PC-3 (cell line): ENCODE measurements around the gene LYRM1. TPM values are rescaled to one million over a fixed set of nuclear protein-coding genes. Genes with fewer than 3 reads are reported as not detected.

Experiments used
- ATAC-seq: fragments of 200-7000 bp; cut with Tn5 transposase; 2 replicates; pipeline ENCODE4 v1.9.1; 2020; ENCODE audit warnings: mild to moderate bottlenecking, moderate library complexity
- BruUV-seq: library from RNA; stranded (reverse); fragments of 400-500 nt; replicated peaks from 2 replicates; lab custom pipeline; 2021; lab: Mats Ljungman, UMichigan
- CTCF ChIA-PET: fragments of 300-600 bp; sonication (Branson Sonifier 250); formaldehyde crosslinking; loops from one replicate; lab custom pipeline; 2022; ENCODE audit warnings: antibody characterized with exemption; lab: Charles Lee
- POLR2A ChIA-PET: fragments of 300-600 bp; sonication (Branson Sonifier 250); formaldehyde crosslinking; loops from one replicate; lab custom pipeline; 2022; ENCODE audit warnings: antibody characterized with exemption; ENCODE audit not compliant: unreplicated experiment; lab: Charles Lee
- DNase-seq: peaks from one replicate; pipeline ENCODE4 v3.0.0-alpha.2; 2015
- H2AFZ ChIP-seq: fragments of 300-600 bp; sonication (generic); 2 replicates; pipeline ENCODE4 v1.6.0; 2016; ENCODE audit warnings: antibody characterized with exemption, low read length
- H3F3A ChIP-seq: fragments of 300-600 bp; sonication (generic); one replicate; pipeline ENCODE4 v1.6.0; 2017; ENCODE audit warnings: antibody characterized with exemption, low read length, control low read depth, mild to moderate bottlenecking; ENCODE audit not compliant: unreplicated experiment
- H3K27ac ChIP-seq: fragments of 300-600 bp; sonication (generic); 2 replicates; pipeline ENCODE4 v1.5.1; 2016; ENCODE audit warnings: mild to moderate bottlenecking, low read length
- H3K27me3 ChIP-seq: fragments of 300-600 bp; sonication (generic); 2 replicates; pipeline ENCODE4 v1.6.1; 2016; ENCODE audit warnings: low read length, mixed read lengths
- H3K36me3 ChIP-seq: fragments of 300-600 bp; sonication (generic); 2 replicates; pipeline ENCODE4 v1.6.1; 2016; ENCODE audit warnings: low read depth, mixed run types, low read length, mixed read lengths
- H3K4me1 ChIP-seq: fragments of 300-600 bp; sonication (generic); 2 replicates; pipeline ENCODE4 v1.5.1; 2016; ENCODE audit warnings: low read length; ENCODE audit not compliant: insufficient read depth
- H3K4me2 ChIP-seq: fragments of 300-600 bp; sonication (generic); 2 replicates; pipeline ENCODE4 v1.6.0; 2016; ENCODE audit warnings: low read length
- H3K4me3 ChIP-seq: fragments of 300-600 bp; sonication (generic); 2 replicates; pipeline ENCODE4 v1.5.1; 2016; ENCODE audit warnings: mild to moderate bottlenecking, low read length, mixed read lengths
- H3K79me2 ChIP-seq: fragments of 300-600 bp; sonication (generic); 2 replicates; pipeline ENCODE4 v1.6.1; 2017; ENCODE audit warnings: low read length, mixed read lengths
- H3K9ac ChIP-seq: fragments of 300-600 bp; sonication (generic); 2 replicates; pipeline ENCODE4 v1.6.0; 2016; ENCODE audit warnings: mild to moderate bottlenecking, low read length
- H3K9me2 ChIP-seq: fragments of 300-600 bp; sonication (generic); replicated peaks from 2 replicates; pipeline ENCODE4 v1.6.1; 2016; ENCODE audit warnings: mixed run types, low read length, mixed read lengths
- H3K9me3 ChIP-seq: fragments of 300-600 bp; sonication (generic); 2 replicates; pipeline ENCODE4 v1.6.1; 2016; ENCODE audit warnings: low read length, mixed read lengths
- H4K20me1 ChIP-seq: fragments of 300-600 bp; sonication (generic); 2 replicates; pipeline ENCODE4 v1.6.1; 2016; ENCODE audit warnings: low read length, mixed read lengths
- CTCF ChIP-seq: fragments of 300-600 bp; sonication (generic); conservative IDR thresholded peaks from 2 replicates; pipeline ENCODE4 v1.5.1; 2017; ENCODE audit warnings: antibody characterized with exemption, low read depth, mild to moderate bottlenecking, low read length
- EZH2 ChIP-seq: fragments of 300-600 bp; sonication (generic); IDR thresholded peaks from one replicate; pipeline ENCODE4 v1.6.1; 2017; ENCODE audit warnings: antibody characterized with exemption, mild to moderate bottlenecking, low read length; ENCODE audit not compliant: unreplicated experiment
- EZH2phosphoT487 ChIP-seq: fragments of 300-600 bp; sonication (generic); IDR thresholded peaks from 2 replicates; pipeline ENCODE4 v1.6.1; 2018; ENCODE audit warnings: mild to moderate bottlenecking, antibody characterized with exemption, low read length, borderline replicate concordance
- intact Hi-C: fragments of 100-400 bp; cut with micrococcal nuclease; formaldehyde crosslinking; loops from 2 replicates; pipeline ENCODE4 v1.9.0; 2023
- total RNA-seq: library from RNA; depleted of rRNA; stranded (reverse); fragments of >200 nt; gene quantifications from 2 replicates; pipeline ENCODE4 v1.2.3, GENCODE V29; 2014

LYRM1 gene
- total RNA-seq, 1 experiment from 2014 or later = 35.1 TPM

GRCh38 chr16:20871941-20872815 is 28.4 kb upstream of the LYRM1 start:
- TF ChIP-seq EZH2phosphoT487 (no peak), CTCF (no peak)
- CTCF ChIA-PET = no interaction called here
- BruUV-seq = no TSS peak
- no peaks in the 10 kb centered on the region for H3K27me3 ChIP-seq
- H3K4me3 ChIP-seq = no peak overlapping the region
- POLR2A ChIA-PET = no interaction called here
- intact Hi-C loops = no loop called here
- H3K9me3 ChIP-seq = no peaks in the 10 kb centered on the region
- H3K9ac ChIP-seq = no peak overlapping the region
- ATAC-seq = no peak
- H3K27ac ChIP-seq = no peak overlapping the region
- no peak overlapping the region for H2AFZ ChIP-seq
- H3K36me3 ChIP-seq = no peaks in the 10 kb centered on the region; the same call in 1 of the 2 replicates
- H3K79me2 ChIP-seq = peaks cover 94% of the 10 kb centered on the region
- DNase-seq = no peak
- H3K9me2 ChIP-seq = no peaks in the 10 kb centered on the region
- 0 out of 2 replicates have a peak, but pooled peaks cover 4% of the 10 kb centered on the region for H4K20me1 ChIP-seq
- H3K4me1 ChIP-seq = peaks cover 5% of the 10 kb centered on the region
- H3K4me2 ChIP-seq = no peak overlapping the region
- H3F3A ChIP-seq = no peaks in the 10 kb centered on the region

- H3K4me3 ChIP-seq = no peak overlapping the region
- CTCF ChIA-PET = no interaction called here
- peaks cover 94% of the 10 kb centered on the region for H3K79me2 ChIP-seq
- H3F3A ChIP-seq = no peaks in the 10 kb centered on the region
- H3K9ac ChIP-seq = no peak overlapping the region
- no peak for DNase-seq
- no peak overlapping the region for H3K27ac ChIP-seq
- 0 out of 2 replicates have a peak, but pooled peaks cover 4% of the 10 kb centered on the region for H4K20me1 ChIP-seq
- no peaks in the 10 kb centered on the region for H3K9me2 ChIP-seq
- H3K36me3 ChIP-seq = peaks cover 4% of the 10 kb centered on the region; the same call in 1 of the 2 replicates
- intact Hi-C loops = no loop called here
- H3K27me3 ChIP-seq = no peaks in the 10 kb centered on the region
- H3K9me3 ChIP-seq = no peaks in the 10 kb centered on the region
- ATAC-seq = no peak
- no TSS peak for BruUV-seq
- TF ChIP-seq EZH2phosphoT487 = no peak
- TF ChIP-seq EZH2 = no peak
- TF ChIP-seq CTCF = no peak
- POLR2A ChIA-PET = no interaction called here
- H3K4me1 ChIP-seq = peaks cover 6% of the 10 kb centered on the region
- H2AFZ ChIP-seq = no peak overlapping the region
- no peak overlapping the region for H3K4me2 ChIP-seq
Observed at GRCh38 chr16:20873331-20873730, 27.2 kb upstream of the LYRM1 start.

GRCh38 chr16:20874088-20874581 is 26.4 kb upstream of the LYRM1 start:
- H3K4me1 ChIP-seq = peaks cover 14% of the 10 kb centered on the region
- BruUV-seq = no TSS peak
- ChIA-PET POLR2A (no interaction called here), CTCF (no interaction called here)
- no peak overlapping the region for H3K27ac ChIP-seq
- no peak overlapping the region for H2AFZ ChIP-seq
- DNase-seq = no peak
- no peak for ATAC-seq
- no peak overlapping the region for H3K9ac ChIP-seq
- 0 out of 2 replicates have a peak, but pooled peaks cover 4% of the 10 kb centered on the region for H4K20me1 ChIP-seq
- H3K4me2 ChIP-seq = no peak overlapping the region
- no peaks in the 10 kb centered on the region for H3F3A ChIP-seq
- H3K27me3 ChIP-seq = no peaks in the 10 kb centered on the region
- H3K79me2 ChIP-seq = peaks cover 94% of the 10 kb centered on the region
- TF ChIP-seq EZH2phosphoT487 (no peak), CTCF (no peak), EZH2 (no peak)
- intact Hi-C loops = no loop called here
- no peaks in the 10 kb centered on the region for H3K9me2 ChIP-seq
- H3K36me3 ChIP-seq = peaks cover 4% of the 10 kb centered on the region; the same call in 1 of the 2 replicates
- no peak overlapping the region for H3K4me3 ChIP-seq
- no peaks in the 10 kb centered on the region for H3K9me3 ChIP-seq
